ENCODE results near the gene APOBR.

DNA sequence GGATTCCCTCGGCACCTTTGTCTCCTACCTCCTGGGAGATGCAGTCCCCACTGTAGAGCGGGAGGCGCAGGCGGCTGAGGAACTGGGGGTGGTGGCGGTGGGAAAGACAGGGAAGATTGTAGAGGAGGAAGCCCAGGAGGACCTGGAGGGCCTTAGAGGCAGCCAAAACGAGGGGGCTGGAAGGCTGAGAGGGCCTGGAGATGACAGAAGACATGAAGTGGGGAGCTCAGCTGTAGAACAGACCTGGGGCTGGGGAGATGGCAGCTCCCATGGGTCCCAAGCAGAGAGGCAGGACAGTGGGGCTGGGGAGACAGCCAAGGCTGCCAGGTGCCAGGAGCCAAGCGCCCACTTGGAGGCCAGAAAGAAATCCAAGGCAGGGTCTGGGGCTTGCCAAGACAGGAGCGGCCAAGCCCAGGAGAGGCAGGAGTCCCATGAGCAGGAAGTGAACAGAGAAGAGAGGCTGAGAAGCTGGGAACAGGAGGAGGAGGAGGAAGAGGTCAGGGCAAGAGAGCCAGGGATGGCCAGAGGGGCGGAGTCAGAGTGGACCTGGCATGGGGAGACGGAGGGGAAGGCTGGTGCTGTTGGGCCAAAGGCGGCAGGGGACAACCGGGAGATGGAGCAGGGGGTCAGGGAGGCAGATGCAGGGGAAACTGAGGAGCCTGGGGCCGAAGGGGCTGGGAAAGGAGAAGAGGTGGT is 803 bp downstream of the APOBR start:
- no peak for TF ChIP-seq POLR2AphosphoS5 (IDR thresholded peaks at IDR 0.05)
- TF ChIP-seq, protein P1, sequence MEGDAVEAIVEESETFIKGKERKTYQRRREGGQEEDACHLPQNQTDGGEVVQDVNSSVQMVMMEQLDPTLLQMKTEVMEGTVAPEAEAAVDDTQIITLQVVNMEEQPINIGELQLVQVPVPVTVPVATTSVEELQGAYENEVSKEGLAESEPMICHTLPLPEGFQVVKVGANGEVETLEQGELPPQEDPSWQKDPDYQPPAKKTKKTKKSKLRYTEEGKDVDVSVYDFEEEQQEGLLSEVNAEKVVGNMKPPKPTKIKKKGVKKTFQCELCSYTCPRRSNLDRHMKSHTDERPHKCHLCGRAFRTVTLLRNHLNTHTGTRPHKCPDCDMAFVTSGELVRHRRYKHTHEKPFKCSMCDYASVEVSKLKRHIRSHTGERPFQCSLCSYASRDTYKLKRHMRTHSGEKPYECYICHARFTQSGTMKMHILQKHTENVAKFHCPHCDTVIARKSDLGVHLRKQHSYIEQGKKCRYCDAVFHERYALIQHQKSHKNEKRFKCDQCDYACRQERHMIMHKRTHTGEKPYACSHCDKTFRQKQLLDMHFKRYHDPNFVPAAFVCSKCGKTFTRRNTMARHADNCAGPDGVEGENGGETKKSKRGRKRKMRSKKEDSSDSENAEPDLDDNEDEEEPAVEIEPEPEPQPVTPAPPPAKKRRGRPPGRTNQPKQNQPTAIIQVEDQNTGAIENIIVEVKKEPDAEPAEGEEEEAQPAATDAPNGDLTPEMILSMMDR (IDR thresholded peaks at IDR 0.05) = no peak
- no peak for TF ChIP-seq POLR2A (IDR thresholded peaks at IDR 0.05)
